SKM-1 treated with dmso at 0.1 percent for 144 hours (cell line): Measurements from ENCODE around the gene CREB1.

Experiments
- DNase-seq: peaks from one replicate; lab custom pipeline; 2025; ENCODE audit not compliant: unreplicated experiment; lab: John Stamatoyannopoulos, UW

CREB1 gene

GRCh38 chr2:207540431-207540830, 10.7 kb downstream of the CREB1 start:
- no peak for DNase-seq

GRCh38 chr2:207541933-207542332, 12.2 kb downstream of the CREB1 start:
- no peak for DNase-seq

- no peak for DNase-seq
These were observed 13.5 kb downstream of the CREB1 start for GRCh38 chr2:207543272-207543671.

- DNase-seq: no peak
These were observed 17.1 kb downstream of the CREB1 start for GRCh38 chr2:207546822-207547221.

- DNase-seq: no peak
These were observed 19.4 kb downstream of the CREB1 start for GRCh38 chr2:207549145-207549544.

GRCh38 chr2:207558079-207558491, 28.3 kb downstream of the CREB1 start:
- DNase-seq: no peak

- DNase-seq: no peak
These were observed 31.8 kb downstream of the CREB1 start for GRCh38 chr2:207561386-207562080.

- no peak for DNase-seq
These were observed 36.2 kb downstream of the CREB1 start for GRCh38 chr2:207565736-207566500.

- DNase-seq: no peak
These were observed 37.9 kb downstream of the CREB1 start for GRCh38 chr2:207567671-207568070.

- DNase-seq: no peak
These were observed 41.6 kb downstream of the CREB1 start for GRCh38 chr2:207571370-207571769.

GRCh38 chr2:207584952-207585351, 55.2 kb downstream of the CREB1 start:
- DNase-seq: no peak

- no peak for DNase-seq
These were observed 57.5 kb downstream of the CREB1 start for GRCh38 chr2:207587305-207587704.

- DNase-seq: no peak
These were observed 59.4 kb downstream of the CREB1 start for GRCh38 chr2:207589143-207589542.

GRCh38 chr2:207593277-207593676, 63.5 kb downstream of the CREB1 start:
- no peak for DNase-seq

- DNase-seq: no peak
These were observed 64.5 kb downstream of the CREB1 start for GRCh38 chr2:207594264-207594663.

- DNase-seq: no peak
These were observed 65.0 kb downstream of the CREB1 start for GRCh38 chr2:207594731-207595130.

- DNase-seq: no peak
These were observed 69.9 kb downstream of the CREB1 start for GRCh38 chr2:207599636-207600035.

GRCh38 chr2:207600231-207600630, 70.5 kb downstream of the CREB1 start:
- no peak for DNase-seq

GRCh38 chr2:207601774-207602173, 72.0 kb downstream of the CREB1 start:
- no peak for DNase-seq

GRCh38 chr2:207603486-207603885, 73.7 kb downstream of the CREB1 start:
- no peak for DNase-seq

- no peak for DNase-seq
These were observed 76.6 kb downstream of the CREB1 start for GRCh38 chr2:207606399-207606798.

GRCh38 chr2:207606829-207607228, 77.1 kb downstream of the CREB1 start:
- no peak for DNase-seq

GRCh38 chr2:207612714-207613113, 83.0 kb downstream of the CREB1 start:
- DNase-seq: no peak
